Mucosa of rectum (tissue), 2 donors: Measurements from ENCODE around the gene LEUTX.

ENCODE experiments used
- H3K27ac ChIP-seq, 2 donors: one replicate each; pipeline ENCODE4 v1.7.0; 2013; ENCODE audit warnings: inconsistent platforms in 2 of 2, low read depth in 2 of 2, low read length in 2 of 2
- H3K27me3 ChIP-seq, 2 donors: one replicate each; pipeline ENCODE4 v1.7.0; 2013; ENCODE audit warnings: low read length in 2 of 2; ENCODE audit not compliant: control insufficient read depth in 2 of 2, insufficient read depth in 2 of 2
- H3K36me3 ChIP-seq, 2 donors: one replicate each; pipeline ENCODE4 v1.7.0; 2013; ENCODE audit warnings: low read length in 2 of 2; ENCODE audit not compliant: control insufficient read depth in 2 of 2, insufficient read depth in 2 of 2
- H3K4me1 ChIP-seq, 2 donors: one replicate each; pipeline ENCODE4 v1.7.0; 2013; ENCODE audit warnings: low read length in 2 of 2, mild to moderate bottlenecking in 1 of 2; ENCODE audit not compliant: control insufficient read depth in 2 of 2, insufficient read depth in 2 of 2
- H3K4me3 ChIP-seq, 2 donors: one replicate each; pipeline ENCODE4 v1.7.0; 2013; ENCODE audit warnings: low read length in 2 of 2
- H3K9ac ChIP-seq, 2 donors: one replicate each; pipeline ENCODE4 v1.7.0; 2013; ENCODE audit warnings: low read length in 2 of 2, low read depth in 1 of 2, mild to moderate bottlenecking in 1 of 2
- H3K9me3 ChIP-seq, 2 donors: one replicate each; pipeline ENCODE4 v1.7.0; 2013; ENCODE audit warnings: low read length in 2 of 2; ENCODE audit not compliant: control insufficient read depth in 2 of 2
- donor health status: healthy.
- donor health status: Normal muscosa, but diverticular disease.

The LEUTX gene

DNA sequence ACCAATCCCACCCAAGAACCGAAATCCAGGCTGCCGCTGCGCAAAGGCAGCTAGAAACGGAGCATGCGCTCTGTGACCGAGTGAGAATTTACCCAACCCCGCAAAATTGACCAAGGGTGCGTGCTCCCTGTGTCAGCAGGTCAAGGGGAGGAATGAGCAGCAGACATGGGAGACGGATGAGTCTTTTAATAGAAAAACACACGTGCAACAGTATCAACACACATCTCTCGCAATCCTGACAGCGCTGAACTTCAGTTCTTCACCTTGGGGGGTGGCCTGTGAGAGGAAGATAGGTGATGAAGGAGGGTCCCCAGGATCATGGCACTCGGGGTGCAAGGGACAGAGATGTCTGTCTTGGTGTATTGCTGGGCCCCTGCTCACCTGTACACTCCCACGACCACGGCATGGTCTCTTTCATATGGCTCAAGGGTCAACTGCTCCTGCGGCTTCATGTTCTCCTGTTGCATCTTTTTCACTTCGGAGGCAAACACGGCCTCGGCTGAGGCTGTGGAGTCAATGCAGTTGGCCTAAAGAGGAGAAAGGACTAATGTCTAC, 55.7 kb downstream of the LEUTX start:
- Histone ChIP-seq H3K36me3 (peaks cover 49 to 50% of the 10 kb centered on the region in 2 donors), H3K27ac (peak overlapping the region; percentile 46 to 86), H3K9ac (peak overlapping the region; percentile 28 to 56), H3K27me3 (no peaks in the 10 kb centered on the region), H3K9me3 (no peaks in the 10 kb centered on the region), H3K4me3 (peak overlapping the region; percentile 88), H3K4me1 (peaks cover 14% of the 10 kb centered on the region in 2 donors)
